Spinal cord (tissue), 10 donors: ENCODE data around the gene HNF4A. TPM values are rescaled to one million over a fixed set of nuclear protein-coding genes. Genes with fewer than 3 reads are reported as not detected.

Source experiments
- DNase-seq, 6 donors: peaks; one replicate each; pipeline versions ENCODE4 v3.0.0 to v3.0.0-alpha.2; 2013 to 2015; ENCODE audit warnings: low spot score in 6 of 6, low read depth in 4 of 6
- H3K27ac ChIP-seq: one replicate; pipeline ENCODE4 v1.5.1; 2013; ENCODE audit warnings: low read depth, low read length, control low read depth
- H3K27me3 ChIP-seq: one replicate; pipeline ENCODE4 v1.6.1; 2013; ENCODE audit warnings: low read length; ENCODE audit not compliant: control insufficient read depth, insufficient read depth
- H3K36me3 ChIP-seq: one replicate; pipeline ENCODE4 v1.6.1; 2013; ENCODE audit warnings: low read length; ENCODE audit not compliant: control insufficient read depth, insufficient read depth
- H3K4me1 ChIP-seq: one replicate; pipeline ENCODE4 v1.6.1; 2013; ENCODE audit warnings: low read length; ENCODE audit not compliant: control insufficient read depth, insufficient read depth
- H3K4me3 ChIP-seq: one replicate; pipeline ENCODE4 v1.5.1; 2013; ENCODE audit warnings: low read depth, low read length, control low read depth
- H3K9me3 ChIP-seq: one replicate; pipeline ENCODE4 v1.6.1; 2013; ENCODE audit warnings: low read length; ENCODE audit not compliant: control insufficient read depth, insufficient read depth
- WGBS: methylation state at CpG from one replicate; pipeline ENCODE4 v1.1.5; 2013; ENCODE audit warnings: missing lambda C conversion rate; ENCODE audit not compliant: insufficient coverage; 5-methylcytosine and 5-hydroxymethylcytosine counted together
- polyA plus RNA-seq, 2 donors: library from polyadenylated mRNA; unstranded; fragments of 120-200 nt; gene quantifications; one replicate each; pipeline ENCODE4 v1.2.1, GENCODE V29; 2013; ENCODE audit not compliant: insufficient read length in 2 of 2
- total RNA-seq, 2 donors: library from RNA; depleted of rRNA in 1 of 2; stranded (reverse); fragments of 120-200 nt in 1 of 2; fragments of >200 nt in 1 of 2; gene quantifications; one replicate each; pipeline versions ENCODE4 v1.2.3 to v1.2.4, GENCODE V29; 2013 to 2014
- donor health status: healthy.

The HNF4A gene
- total and polyA plus RNA-seq, 4 donors, result 0.21 to 0.29 (median 0.22) TPM; not detected in 1

DNA sequence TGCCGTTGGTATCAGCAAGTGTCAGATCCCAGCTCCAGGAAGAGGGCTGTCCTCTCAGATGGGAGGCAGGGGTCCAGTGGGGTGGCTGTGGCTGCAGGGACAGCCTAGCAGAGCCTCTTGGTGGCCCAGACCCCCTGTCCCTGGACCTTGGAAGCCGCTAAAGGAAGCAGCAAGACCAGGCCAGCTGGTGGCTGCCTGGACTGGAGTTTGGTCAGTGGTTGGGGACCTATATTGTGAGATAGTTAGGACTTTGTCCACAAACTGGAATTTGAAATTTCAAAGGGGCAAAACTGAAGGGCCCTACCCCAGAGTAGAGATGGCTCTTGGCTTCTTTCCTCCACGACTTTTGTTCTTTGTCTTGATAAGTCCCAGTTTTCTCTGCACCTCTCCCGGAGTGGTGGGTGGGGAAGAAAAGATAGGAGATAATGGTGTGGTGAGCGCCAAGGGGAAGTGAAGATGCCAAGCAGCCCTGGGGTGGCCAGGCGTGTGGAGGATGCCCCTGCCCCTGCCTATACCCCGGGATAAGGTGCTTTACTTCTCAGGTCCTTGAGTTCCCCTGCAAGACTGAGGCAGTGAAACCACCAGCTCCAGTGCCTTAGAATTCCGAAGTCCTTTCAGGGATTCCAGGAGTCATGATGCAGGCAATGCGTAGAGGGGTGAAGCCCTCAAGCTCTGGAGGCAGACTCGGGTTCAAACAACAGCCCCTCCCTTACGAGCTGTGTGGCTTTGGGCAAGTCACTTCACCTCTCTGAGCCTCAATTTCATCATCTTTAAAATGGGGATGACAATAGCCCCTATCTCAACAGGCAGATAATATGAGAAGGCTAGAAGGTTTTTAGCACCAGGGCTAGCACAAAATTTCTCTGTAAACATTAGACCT, 40.2 kb downstream of the HNF4A start:
- no peak overlapping the region for H3K4me3 ChIP-seq
- peaks cover 5% of the 10 kb centered on the region for H3K27me3 ChIP-seq
- H3K9me3 ChIP-seq, result no peaks in the 10 kb centered on the region
- no peaks in the 10 kb centered on the region for H3K4me1 ChIP-seq
- WGBS, result 72% methylated on average over 10 of the region's 11 CpGs
- DNase-seq, result no peak
- no peaks in the 10 kb centered on the region for H3K36me3 ChIP-seq
- no peak overlapping the region for H3K27ac ChIP-seq

- Histone ChIP-seq H3K4me3 (no peak overlapping the region), H3K27ac (no peak overlapping the region), H3K4me1 (no peaks in the 10 kb centered on the region), H3K36me3 (no peaks in the 10 kb centered on the region), H3K27me3 (peaks cover 5% of the 10 kb centered on the region), H3K9me3 (no peaks in the 10 kb centered on the region)
- no peak for DNase-seq
- 34% methylated on average over 2 of the region's 8 CpGs for WGBS
Observed at GRCh38 chr20:44396369-44397130, 41.1 kb downstream of the HNF4A start.

GRCh38 chr20:44398335-44398734, 42.8 kb downstream of the HNF4A start:
- DNase-seq, result no peak
- H3K4me1 ChIP-seq, result no peaks in the 10 kb centered on the region
- H3K9me3 ChIP-seq, result no peaks in the 10 kb centered on the region
- H3K27me3 ChIP-seq, result peaks cover 5% of the 10 kb centered on the region
- H3K4me3 ChIP-seq, result no peak overlapping the region
- 91% methylated on average over 2 of the region's 2 CpGs for WGBS
- no peaks in the 10 kb centered on the region for H3K36me3 ChIP-seq
- H3K27ac ChIP-seq, result no peak overlapping the region

DNA sequence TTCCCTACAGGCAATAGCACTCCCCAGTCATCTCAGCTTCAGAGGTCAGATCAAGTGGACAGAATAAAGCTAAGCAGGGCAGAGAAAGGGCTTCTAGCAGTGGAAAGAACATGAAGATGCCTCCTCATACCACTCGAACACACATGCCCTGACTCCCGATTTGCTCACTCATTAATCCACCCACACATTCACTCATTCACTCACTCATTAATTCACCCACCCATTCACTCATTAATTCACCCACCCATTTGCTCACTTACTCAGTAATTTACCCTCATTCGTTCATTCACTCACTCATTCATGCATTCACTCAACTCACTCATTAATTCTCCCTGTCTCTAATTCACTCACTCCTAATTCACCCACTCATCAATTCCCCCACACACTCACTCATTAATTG, 43.9 kb downstream of the HNF4A start:
- Histone ChIP-seq H3K27ac (no peak overlapping the region), H3K4me1 (no peaks in the 10 kb centered on the region)
- WGBS, result 72% methylated on average over 3 of the region's 3 CpGs

DNA sequence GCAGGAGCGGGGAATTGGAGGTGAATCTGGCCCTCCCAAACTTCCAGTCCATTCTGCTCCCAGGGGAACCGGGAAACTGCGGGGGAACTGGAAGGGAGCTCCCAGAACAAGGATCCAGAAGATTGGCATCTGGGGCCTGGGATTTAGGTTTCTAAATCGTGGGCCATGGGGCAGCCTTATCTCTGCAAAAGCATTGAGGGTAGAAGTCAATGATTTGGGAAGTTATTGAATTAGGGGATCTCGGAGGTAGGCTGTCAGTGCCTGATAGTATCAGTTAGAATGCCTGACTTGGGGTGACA, 45.1 kb downstream of the HNF4A start:
- no peak overlapping the region for H3K27ac ChIP-seq
- no peaks in the 10 kb centered on the region for H3K9me3 ChIP-seq
- peaks cover 4% of the 10 kb centered on the region for H3K27me3 ChIP-seq
- no peaks in the 10 kb centered on the region for H3K36me3 ChIP-seq
- H3K4me1 ChIP-seq, result no peaks in the 10 kb centered on the region
- no peak for DNase-seq
- H3K4me3 ChIP-seq, result no peak overlapping the region
- WGBS, result 79% methylated on average over 5 of the region's 5 CpGs

More for the DNA sequence above, 43.9 kb downstream of the HNF4A start:
- no peak for DNase-seq
- Histone ChIP-seq H3K36me3 (no peaks in the 10 kb centered on the region), H3K27me3 (peaks cover 5% of the 10 kb centered on the region), H3K9me3 (no peaks in the 10 kb centered on the region), H3K4me3 (no peak overlapping the region)

DNA sequence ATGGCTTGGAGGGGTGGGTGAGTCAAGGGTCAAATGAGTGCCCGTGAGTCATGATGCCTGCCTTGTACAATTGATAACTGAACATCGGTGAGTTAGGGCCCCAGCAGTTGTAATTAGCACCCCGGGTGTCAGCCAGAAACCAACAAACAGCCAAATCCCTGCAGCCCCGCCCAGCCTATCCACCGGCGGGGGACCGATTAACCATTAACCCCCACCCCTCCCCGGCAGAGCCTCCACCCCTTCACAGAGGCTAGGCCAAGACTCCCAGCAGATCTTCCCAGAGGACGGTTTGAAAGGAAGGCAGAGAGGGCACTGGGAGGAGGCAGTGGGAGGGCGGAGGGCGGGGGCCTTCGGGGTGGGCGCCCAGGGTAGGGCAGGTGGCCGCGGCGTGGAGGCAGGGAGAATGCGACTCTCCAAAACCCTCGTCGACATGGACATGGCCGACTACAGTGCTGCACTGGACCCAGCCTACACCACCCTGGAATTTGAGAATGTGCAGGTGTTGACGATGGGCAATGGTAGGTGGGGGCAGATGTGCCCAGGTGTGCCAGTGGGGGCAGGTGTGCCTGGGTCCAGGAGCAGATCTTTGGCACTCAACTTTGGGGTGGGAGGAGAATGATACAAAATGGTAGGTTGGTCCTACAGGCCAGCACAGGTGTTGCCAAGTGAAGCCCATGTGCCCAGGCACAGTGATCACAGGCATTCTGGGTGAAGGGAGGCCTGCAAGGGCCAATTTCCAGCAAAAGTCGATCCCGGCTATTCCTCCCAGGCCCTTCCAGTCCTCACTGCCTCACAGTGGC, 45.7 kb downstream of the HNF4A start:
- peaks cover 2% of the 10 kb centered on the region for H3K27me3 ChIP-seq
- H3K36me3 ChIP-seq, result no peaks in the 10 kb centered on the region
- no peak overlapping the region for H3K4me3 ChIP-seq
- no peak overlapping the region for H3K27ac ChIP-seq
- WGBS, result 61% methylated on average over 17 of the region's 23 CpGs
- DNase-seq, result no peak
- no peaks in the 10 kb centered on the region for H3K9me3 ChIP-seq
- H3K4me1 ChIP-seq, result no peaks in the 10 kb centered on the region

DNA sequence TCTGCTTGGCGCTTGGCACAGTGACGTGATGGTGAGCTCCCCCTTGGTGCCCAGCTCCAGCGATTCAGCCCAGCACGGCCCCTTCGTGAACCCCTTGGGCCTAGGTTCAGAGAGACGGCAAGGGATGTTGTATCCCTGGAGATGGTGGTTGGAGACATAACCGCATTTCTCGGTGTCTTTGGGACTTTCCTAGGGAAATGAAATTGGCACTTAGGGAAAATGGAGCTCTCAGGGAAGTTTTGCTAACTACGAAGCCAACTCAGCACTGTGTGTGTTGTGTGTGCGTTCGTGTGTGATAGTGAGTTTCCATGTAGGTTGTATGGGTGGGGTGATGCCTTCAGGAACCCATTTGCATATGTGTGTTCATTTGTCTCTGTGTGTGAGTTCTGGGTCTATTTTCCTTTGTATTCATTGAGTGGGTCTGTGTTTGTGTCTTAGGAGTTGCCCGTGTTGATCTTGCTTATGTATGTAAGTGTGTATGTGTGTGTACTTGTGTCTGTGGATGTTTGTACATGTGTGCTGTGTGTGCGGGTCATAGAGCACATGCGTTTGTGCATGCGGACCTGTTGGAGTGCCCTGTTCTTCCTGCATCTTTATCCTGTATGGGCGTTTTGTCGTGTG, 46.4 kb downstream of the HNF4A start:
- 86% methylated on average over 12 of the region's 17 CpGs for WGBS
- no peak overlapping the region for H3K27ac ChIP-seq
- H3K27me3 ChIP-seq, result peaks cover 2% of the 10 kb centered on the region
- no peaks in the 10 kb centered on the region for H3K9me3 ChIP-seq
- H3K36me3 ChIP-seq, result no peaks in the 10 kb centered on the region
- H3K4me1 ChIP-seq, result no peaks in the 10 kb centered on the region
- no peak for DNase-seq
- H3K4me3 ChIP-seq, result no peak overlapping the region

- Histone ChIP-seq H3K4me1 (no peaks in the 10 kb centered on the region), H3K9me3 (no peaks in the 10 kb centered on the region), H3K27me3 (peaks cover 2% of the 10 kb centered on the region), H3K4me3 (no peak overlapping the region), H3K27ac (no peak overlapping the region), H3K36me3 (no peaks in the 10 kb centered on the region)
- 78% methylated on average over 18 of the region's 18 CpGs for WGBS
- DNase-seq, result no peak
Observed at GRCh38 chr20:44402391-44403193, 47.1 kb downstream of the HNF4A start.
